PC-9 (cell line): ENCODE measurements around the gene GPS1. TPM values are rescaled to one million over a fixed set of nuclear protein-coding genes. Genes with fewer than 3 reads are reported as not detected.

Experiments
- BruUV-seq: library from RNA; stranded (reverse); fragments of 400-500 nt; replicated peaks from 2 replicates; lab custom pipeline; 2021; lab: Mats Ljungman, UMichigan
- CTCF ChIA-PET: fragments of 300-600 bp; sonication (Branson Sonifier 250); formaldehyde crosslinking; loops from one replicate; lab custom pipeline; 2022; ENCODE audit warnings: antibody characterized with exemption; lab: Charles Lee
- POLR2A ChIA-PET: fragments of 300-600 bp; sonication (Branson Sonifier 250); formaldehyde crosslinking; loops from one replicate; lab custom pipeline; 2022; ENCODE audit warnings: antibody characterized with exemption; ENCODE audit not compliant: unreplicated experiment; lab: Charles Lee
- DNase-seq, 2 experiments: peaks; one replicate each; pipeline versions ENCODE4 v3.0.0 to v3.0.0-alpha.2; 2015 to 2022; ENCODE audit warnings: mixed read lengths in 1 of 2
- H2AFZ ChIP-seq: fragments of 200-600 bp; sonication (generic); 2 replicates; pipeline ENCODE4 v1.8.1; 2017; ENCODE audit warnings: antibody characterized with exemption
- H3F3A ChIP-seq: fragments of 200-600 bp; sonication (generic); 2 replicates; pipeline ENCODE4 v1.8.1; 2017; ENCODE audit warnings: antibody characterized with exemption, mild to moderate bottlenecking, low read depth; ENCODE audit not compliant: insufficient read depth
- H3K27ac ChIP-seq: fragments of 200-600 bp; sonication (generic); 2 replicates; pipeline ENCODE4 v1.6.1; 2016; ENCODE audit warnings: mixed run types
- H3K27me3 ChIP-seq: fragments of 200-600 bp; sonication (generic); 2 replicates; pipeline ENCODE4 v1.6.1; 2016; ENCODE audit warnings: low read depth, mixed run types; ENCODE audit not compliant: insufficient read depth
- H3K36me3 ChIP-seq: fragments of 200-600 bp; sonication (generic); 2 replicates; pipeline ENCODE4 v1.6.1; 2016; ENCODE audit warnings: low read depth, mixed run types
- H3K4me1 ChIP-seq: fragments of 200-600 bp; sonication (generic); replicated peaks from 2 replicates; pipeline ENCODE4 v1.6.1; 2016; ENCODE audit warnings: mixed run types; ENCODE audit not compliant: insufficient read depth
- H3K4me2 ChIP-seq: fragments of 200-600 bp; sonication (generic); 2 replicates; pipeline ENCODE4 v1.6.1; 2017; ENCODE audit warnings: mixed run types
- H3K4me3 ChIP-seq: fragments of 200-600 bp; sonication (generic); 2 replicates; pipeline ENCODE4 v1.6.1; 2016; ENCODE audit warnings: mixed run types
- H3K79me2 ChIP-seq: fragments of 200-600 bp; sonication (generic); 2 replicates; pipeline ENCODE4 v1.6.1; 2017; ENCODE audit warnings: low read depth, mixed run types
- H3K9me2 ChIP-seq: fragments of 200-600 bp; sonication (generic); 2 replicates; pipeline ENCODE4 v1.8.1; 2017; ENCODE audit warnings: mild to moderate bottlenecking; ENCODE audit not compliant: insufficient read depth
- H3K9me3 ChIP-seq: fragments of 200-600 bp; sonication (generic); 2 replicates; pipeline ENCODE4 v1.8.1; 2016; ENCODE audit warnings: low read depth; ENCODE audit not compliant: insufficient read depth
- H4K20me1 ChIP-seq: fragments of 200-600 bp; sonication (generic); 2 replicates; pipeline ENCODE4 v1.8.1; 2017; ENCODE audit not compliant: insufficient read depth
- EZH2 ChIP-seq: fragments of 200-600 bp; sonication (generic); IDR thresholded peaks from 2 replicates; pipeline ENCODE4 v1.8.0; 2017; ENCODE audit warnings: antibody characterized with exemption, low read depth
- intact Hi-C: fragments of 100-400 bp; cut with micrococcal nuclease; formaldehyde crosslinking; loops from one replicate; pipeline ENCODE4 v1.10.0; 2022; ENCODE audit not compliant: unreplicated experiment
- total RNA-seq: library from RNA; stranded (reverse); gene quantifications from 2 replicates; pipeline ENCODE4 v1.2.3, GENCODE V29; 2021
- TF ChIP-seq, protein P1 (sequence below): fragments of 200-600 bp; sonication (generic); conservative IDR thresholded peaks from 2 replicates; pipeline ENCODE4 v1.6.1; 2017; ENCODE audit warnings: mixed run types, antibody characterized with exemption, mild to moderate bottlenecking, moderate library complexity

The GPS1 gene
- total RNA-seq, 1 experiment from 2014 or later = 121 TPM

DNA sequence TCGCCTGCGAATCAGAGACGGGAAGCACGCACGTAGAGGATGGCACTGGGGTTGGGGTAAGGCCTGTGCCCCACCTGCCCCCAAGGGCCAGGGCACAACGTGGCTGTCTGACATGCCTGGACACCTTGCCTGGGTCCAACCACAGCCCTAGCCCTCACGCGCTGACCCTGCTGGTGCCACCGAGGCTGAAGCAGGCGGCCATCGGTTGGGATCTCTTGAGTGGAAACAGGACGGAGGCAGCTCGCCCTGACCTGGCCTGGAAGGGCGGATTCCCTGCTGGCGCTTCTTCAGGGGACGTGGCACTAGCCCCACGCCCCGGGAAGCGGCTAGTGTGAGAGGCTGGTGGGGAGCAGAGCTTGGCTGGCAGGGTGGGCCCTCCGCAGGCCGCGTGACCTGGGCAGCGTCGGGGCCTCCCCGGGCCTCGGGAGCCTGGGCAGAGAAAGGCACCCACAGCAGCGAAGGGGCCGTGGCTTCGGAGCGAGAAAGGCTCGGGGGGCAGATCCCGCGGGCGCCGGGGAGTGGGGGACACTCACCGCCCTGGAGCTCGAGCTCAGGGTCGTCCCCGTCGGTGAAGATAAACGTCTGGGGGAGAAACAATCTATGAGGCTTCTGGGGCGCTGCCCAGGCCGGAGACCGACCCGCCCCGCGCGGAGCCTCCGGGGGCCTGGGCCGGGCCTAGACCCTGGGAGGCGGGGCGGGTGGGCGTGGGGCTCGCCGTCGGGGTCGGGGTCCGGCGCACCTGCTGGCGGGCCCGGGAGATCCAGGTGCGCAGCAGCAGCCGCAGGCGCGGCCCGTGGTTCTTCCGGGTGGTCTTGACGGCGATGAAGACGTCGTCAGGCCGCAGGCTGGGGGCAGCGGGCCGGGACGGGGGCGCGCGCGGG lies 697 bp upstream of the GPS1 start:
- DNase-seq = no peak
- no peaks in the 10 kb centered on the region for H3F3A ChIP-seq
- BruUV-seq = no TSS peak
- intact Hi-C loops = no loop called here
- peaks cover 13% of the 10 kb centered on the region for H3K79me2 ChIP-seq
- H2AFZ ChIP-seq = no peak overlapping the region
- H3K9me2 ChIP-seq = no peaks in the 10 kb centered on the region
- ChIA-PET POLR2A (no interaction called here), CTCF (interaction anchor here (0.7 kb wide), 1 partner anchor 29 kb away, joined by 3 read pairs; the partner anchor contains the start of gene CENPX)
- H3K4me3 ChIP-seq = peak overlapping the region; percentile 54; the same call in 1 of the 2 replicates
- TF ChIP-seq EZH2 = no peak
- TF ChIP-seq, protein P1, sequence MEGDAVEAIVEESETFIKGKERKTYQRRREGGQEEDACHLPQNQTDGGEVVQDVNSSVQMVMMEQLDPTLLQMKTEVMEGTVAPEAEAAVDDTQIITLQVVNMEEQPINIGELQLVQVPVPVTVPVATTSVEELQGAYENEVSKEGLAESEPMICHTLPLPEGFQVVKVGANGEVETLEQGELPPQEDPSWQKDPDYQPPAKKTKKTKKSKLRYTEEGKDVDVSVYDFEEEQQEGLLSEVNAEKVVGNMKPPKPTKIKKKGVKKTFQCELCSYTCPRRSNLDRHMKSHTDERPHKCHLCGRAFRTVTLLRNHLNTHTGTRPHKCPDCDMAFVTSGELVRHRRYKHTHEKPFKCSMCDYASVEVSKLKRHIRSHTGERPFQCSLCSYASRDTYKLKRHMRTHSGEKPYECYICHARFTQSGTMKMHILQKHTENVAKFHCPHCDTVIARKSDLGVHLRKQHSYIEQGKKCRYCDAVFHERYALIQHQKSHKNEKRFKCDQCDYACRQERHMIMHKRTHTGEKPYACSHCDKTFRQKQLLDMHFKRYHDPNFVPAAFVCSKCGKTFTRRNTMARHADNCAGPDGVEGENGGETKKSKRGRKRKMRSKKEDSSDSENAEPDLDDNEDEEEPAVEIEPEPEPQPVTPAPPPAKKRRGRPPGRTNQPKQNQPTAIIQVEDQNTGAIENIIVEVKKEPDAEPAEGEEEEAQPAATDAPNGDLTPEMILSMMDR = no peak
- no peaks in the 10 kb centered on the region for H3K36me3 ChIP-seq
- H3K27ac ChIP-seq = no peak overlapping the region
- H3K9me3 ChIP-seq = no peaks in the 10 kb centered on the region
- H4K20me1 ChIP-seq = no peaks in the 10 kb centered on the region
- H3K27me3 ChIP-seq = no peaks in the 10 kb centered on the region
- no peaks in the 10 kb centered on the region for H3K4me1 ChIP-seq
- H3K4me2 ChIP-seq = peak overlapping the region; percentile 74

DNA sequence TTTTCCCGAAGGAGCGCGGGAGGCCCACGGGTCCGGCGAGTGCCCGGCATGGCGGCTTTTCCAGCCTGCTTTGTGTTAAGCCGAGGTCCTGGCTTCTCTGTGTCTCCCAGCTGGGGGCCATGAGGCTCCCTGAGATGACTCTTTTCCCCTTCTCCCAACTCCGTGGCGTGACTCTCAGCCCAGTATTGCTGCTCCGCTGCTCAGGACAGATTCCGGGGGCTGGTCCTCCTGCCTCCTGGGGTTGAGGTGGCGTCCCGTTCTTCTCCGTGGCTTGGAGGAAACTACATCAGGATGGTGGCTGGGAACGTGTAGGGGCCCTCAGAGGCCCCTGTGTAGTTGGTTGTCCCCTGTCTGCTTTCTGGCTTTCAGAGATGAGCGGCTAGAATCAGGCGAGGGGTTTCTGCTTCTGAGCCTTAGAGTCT lies 951 bp downstream of the GPS1 start:
- no TSS peak for BruUV-seq
- TF ChIP-seq EZH2 = no peak
- TF ChIP-seq, protein P1 = no peak

DNA sequence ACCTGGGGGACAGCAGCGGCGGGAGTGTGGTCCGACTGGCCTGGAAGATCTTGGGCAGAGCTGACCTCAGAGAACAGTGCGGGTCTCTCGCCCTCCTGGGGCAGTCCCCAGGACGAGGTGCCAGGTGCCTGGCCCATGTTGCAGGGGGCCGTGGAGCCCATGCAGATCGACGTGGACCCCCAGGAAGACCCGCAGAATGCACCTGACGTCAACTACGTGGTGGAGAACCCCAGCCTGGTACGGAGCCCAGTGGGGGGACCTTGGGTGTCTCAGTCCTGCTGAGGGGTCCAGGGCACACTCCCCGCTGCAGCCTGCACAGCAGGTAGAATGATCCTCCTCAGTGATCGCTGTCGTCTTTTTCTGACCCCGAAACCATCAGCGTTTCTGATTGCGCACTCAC lies 1.4 kb downstream of the GPS1 start:
- no TSS peak for BruUV-seq
- TF ChIP-seq, protein P1 = no peak
- no peak for TF ChIP-seq EZH2
- no peak for DNase-seq
- peak overlapping the region; percentile 76; the same call in 1 of the 2 replicates for H3K4me3 ChIP-seq
- CTCF ChIA-PET = no interaction called here
- intact Hi-C loops = no loop called here
- no peaks in the 10 kb centered on the region for H3K27me3 ChIP-seq
- H3K9me3 ChIP-seq = no peaks in the 10 kb centered on the region
- H4K20me1 ChIP-seq = no peaks in the 10 kb centered on the region
- H3K36me3 ChIP-seq = no peaks in the 10 kb centered on the region
- no peaks in the 10 kb centered on the region for H3K4me1 ChIP-seq
- no peak overlapping the region for H2AFZ ChIP-seq
- no peak overlapping the region for H3K27ac ChIP-seq
- POLR2A ChIA-PET = no interaction called here
- no peaks in the 10 kb centered on the region for H3K9me2 ChIP-seq
- peak overlapping the region; percentile 88 for H3K4me2 ChIP-seq
- no peaks in the 10 kb centered on the region for H3F3A ChIP-seq
- peaks cover 13% of the 10 kb centered on the region for H3K79me2 ChIP-seq

More for the DNA sequence above, 951 bp downstream of the GPS1 start:
- Histone ChIP-seq H3K27me3 (no peaks in the 10 kb centered on the region), H3K27ac (no peak overlapping the region), H2AFZ (no peak overlapping the region), H3K4me1 (no peaks in the 10 kb centered on the region), H3K9me3 (no peaks in the 10 kb centered on the region), H4K20me1 (no peaks in the 10 kb centered on the region), H3K4me2 (peak overlapping the region; percentile 88), H3K4me3 (peak overlapping the region; percentile 76), H3K36me3 (no peaks in the 10 kb centered on the region), H3F3A (no peaks in the 10 kb centered on the region), H3K9me2 (no peaks in the 10 kb centered on the region), H3K79me2 (peaks cover 13% of the 10 kb centered on the region)
- ChIA-PET CTCF (no interaction called here), POLR2A (no interaction called here)
- intact Hi-C loops = no loop called here
- no peak for DNase-seq
